Muscle layer of colon (tissue), 2 donors: ENCODE results near the gene NDUFB3.
A peak's percentile ranks its signal among the peaks of the same experiment; 100 is the strongest.
"Not testable (repeated sequence)": the region's sequence is repeated elsewhere in the genome, so short reads cannot be mapped to it uniquely, and the experiment has no call there.

Experiments
- H3K27ac ChIP-seq: one replicate; pipeline ENCODE4 v1.7.0; 2013; ENCODE audit warnings: low read depth, mild to moderate bottlenecking, low read length, moderate library complexity
- H3K27me3 ChIP-seq, 2 donors: one replicate each; pipeline ENCODE4 v1.7.0; 2013; ENCODE audit warnings: low read length in 2 of 2, mild to moderate bottlenecking in 2 of 2; ENCODE audit not compliant: insufficient read depth in 2 of 2, control insufficient read depth in 1 of 2
- H3K36me3 ChIP-seq: one replicate; pipeline ENCODE4 v1.7.0; 2013; ENCODE audit warnings: mild to moderate bottlenecking, low read length; ENCODE audit not compliant: insufficient read depth
- H3K4me1 ChIP-seq: one replicate; pipeline ENCODE4 v1.7.0; 2013; ENCODE audit warnings: mild to moderate bottlenecking, low read length; ENCODE audit not compliant: insufficient read depth
- H3K4me3 ChIP-seq, 2 donors: one replicate each; pipeline ENCODE4 v1.7.0; 2013; ENCODE audit warnings: low read length in 2 of 2, low read depth in 1 of 2, mild to moderate bottlenecking in 1 of 2, moderate library complexity in 1 of 2
- H3K9ac ChIP-seq: one replicate; pipeline ENCODE4 v1.7.0; 2013; ENCODE audit warnings: low read length
- H3K9me3 ChIP-seq: one replicate; pipeline ENCODE4 v1.7.0; 2013; ENCODE audit warnings: mild to moderate bottlenecking, low read length
- donor health status: abdominal sarcoma.
- donor health status: Adenocarcinoma of cecum.

The NDUFB3 gene

GRCh38 chr2:201071479-201072200, at the start of gene NDUFB3, which contains the start of gene HYCC2:
TSS of gene NDUFB3 (plus strand) at chr2:201072001. CDS start at chr2:201078883, 6,882 bp downstream.
TSS of gene HYCC2 (minus strand) at chr2:201071671. CDS start at chr2:201024009, 47,662 bp downstream.
- Histone ChIP-seq H3K4me1 (peaks cover 48% of the 10 kb centered on the region), H3K27ac (peak within 1 kb of the TSS; percentile 94), H3K9ac (peak within 1 kb of the TSS; percentile 93), H3K36me3 (no peaks in the 10 kb centered on the region), H3K27me3 (no peaks in the 10 kb centered on the region), H3K4me3 (peak within 1 kb of the TSS; percentile 86 to 90), H3K9me3 (no peaks in the 10 kb centered on the region)

- H3K9ac ChIP-seq, result no peak overlapping the region
- H3K4me3 ChIP-seq, result no peak overlapping the region
- H3K27me3 ChIP-seq, result no peaks in the 10 kb centered on the region
- H3K9me3 ChIP-seq, result no peaks in the 10 kb centered on the region
- no peaks in the 10 kb centered on the region for H3K4me1 ChIP-seq
- no peak overlapping the region for H3K27ac ChIP-seq
- H3K36me3 ChIP-seq, result peaks cover 16% of the 10 kb centered on the region
Measured at GRCh38 chr2:201024518-201024917, 47.3 kb upstream of the NDUFB3 start.

GRCh38 chr2:201034355-201034754, 37.4 kb upstream of the NDUFB3 start:
- H3K27me3 ChIP-seq, H3K4me3 ChIP-seq, H3K27ac ChIP-seq, H3K4me1 ChIP-seq, H3K36me3 ChIP-seq, H3K9ac ChIP-seq, H3K9me3 ChIP-seq: not testable (repeated sequence)

GRCh38 chr2:201038361-201038760, 33.4 kb upstream of the NDUFB3 start:
- H3K27ac ChIP-seq, H3K27me3 ChIP-seq, H3K9me3 ChIP-seq, H3K9ac ChIP-seq, H3K4me3 ChIP-seq, H3K36me3 ChIP-seq, H3K4me1 ChIP-seq: not testable (repeated sequence)

- Histone ChIP-seq H3K27ac (no peak overlapping the region), H3K4me3 (no peak overlapping the region), H3K9ac (no peak overlapping the region), H3K27me3 (no peaks in the 10 kb centered on the region), H3K4me1 (no peaks in the 10 kb centered on the region), H3K9me3 (no peaks in the 10 kb centered on the region), H3K36me3 (no peaks in the 10 kb centered on the region)
Measured at GRCh38 chr2:201038855-201039254, 32.9 kb upstream of the NDUFB3 start.

GRCh38 chr2:201040867-201041628, 30.8 kb upstream of the NDUFB3 start:
- no peak overlapping the region for H3K9ac ChIP-seq
- H3K9me3 ChIP-seq, result no peaks in the 10 kb centered on the region
- H3K4me3 ChIP-seq, result no peak overlapping the region
- no peaks in the 10 kb centered on the region for H3K27me3 ChIP-seq
- H3K36me3 ChIP-seq, result no peaks in the 10 kb centered on the region
- no peaks in the 10 kb centered on the region for H3K4me1 ChIP-seq
- H3K27ac ChIP-seq, result no peak overlapping the region

- H3K36me3 ChIP-seq, H3K9me3 ChIP-seq: not testable (repeated sequence)
Measured at GRCh38 chr2:201042451-201042850, 29.4 kb upstream of the NDUFB3 start.

GRCh38 chr2:201043050-201043449, 28.8 kb upstream of the NDUFB3 start:
- H3K9me3 ChIP-seq, H3K4me1 ChIP-seq, H3K4me3 ChIP-seq, H3K27ac ChIP-seq, H3K9ac ChIP-seq, H3K27me3 ChIP-seq, H3K36me3 ChIP-seq: not testable (repeated sequence)

More at GRCh38 chr2:201042451-201042850, 29.4 kb upstream of the NDUFB3 start:
- H3K27me3 ChIP-seq, H3K4me3 ChIP-seq, H3K27ac ChIP-seq, H3K9ac ChIP-seq, H3K4me1 ChIP-seq: not testable (repeated sequence)

- no peak overlapping the region for H3K9ac ChIP-seq
Measured at GRCh38 chr2:201046881-201047280, 24.9 kb upstream of the NDUFB3 start.

GRCh38 chr2:201049455-201049854, 22.3 kb upstream of the NDUFB3 start:
- H3K9ac ChIP-seq, result no peak overlapping the region
- no peak overlapping the region for H3K4me3 ChIP-seq
- H3K27me3 ChIP-seq, result no peaks in the 10 kb centered on the region
- no peaks in the 10 kb centered on the region for H3K4me1 ChIP-seq
- no peak overlapping the region for H3K27ac ChIP-seq
- H3K36me3 ChIP-seq, result peaks cover 6% of the 10 kb centered on the region
- no peaks in the 10 kb centered on the region for H3K9me3 ChIP-seq

More at GRCh38 chr2:201046881-201047280, 24.9 kb upstream of the NDUFB3 start:
- Histone ChIP-seq H3K27me3 (no peaks in the 10 kb centered on the region), H3K4me3 (no peak overlapping the region), H3K4me1 (no peaks in the 10 kb centered on the region), H3K27ac (no peak overlapping the region), H3K36me3 (no peaks in the 10 kb centered on the region), H3K9me3 (no peaks in the 10 kb centered on the region)

GRCh38 chr2:201057087-201057521, 14.7 kb upstream of the NDUFB3 start:
- H3K27ac ChIP-seq, result no peak overlapping the region
- no peaks in the 10 kb centered on the region for H3K9me3 ChIP-seq
- H3K27me3 ChIP-seq, result no peaks in the 10 kb centered on the region
- peaks cover 10% of the 10 kb centered on the region for H3K4me1 ChIP-seq
- no peak overlapping the region for H3K9ac ChIP-seq
- peaks cover 15% of the 10 kb centered on the region for H3K36me3 ChIP-seq
- H3K4me3 ChIP-seq, result no peak overlapping the region
